ENCODE data around the gene SLCO2B1.

DNA sequence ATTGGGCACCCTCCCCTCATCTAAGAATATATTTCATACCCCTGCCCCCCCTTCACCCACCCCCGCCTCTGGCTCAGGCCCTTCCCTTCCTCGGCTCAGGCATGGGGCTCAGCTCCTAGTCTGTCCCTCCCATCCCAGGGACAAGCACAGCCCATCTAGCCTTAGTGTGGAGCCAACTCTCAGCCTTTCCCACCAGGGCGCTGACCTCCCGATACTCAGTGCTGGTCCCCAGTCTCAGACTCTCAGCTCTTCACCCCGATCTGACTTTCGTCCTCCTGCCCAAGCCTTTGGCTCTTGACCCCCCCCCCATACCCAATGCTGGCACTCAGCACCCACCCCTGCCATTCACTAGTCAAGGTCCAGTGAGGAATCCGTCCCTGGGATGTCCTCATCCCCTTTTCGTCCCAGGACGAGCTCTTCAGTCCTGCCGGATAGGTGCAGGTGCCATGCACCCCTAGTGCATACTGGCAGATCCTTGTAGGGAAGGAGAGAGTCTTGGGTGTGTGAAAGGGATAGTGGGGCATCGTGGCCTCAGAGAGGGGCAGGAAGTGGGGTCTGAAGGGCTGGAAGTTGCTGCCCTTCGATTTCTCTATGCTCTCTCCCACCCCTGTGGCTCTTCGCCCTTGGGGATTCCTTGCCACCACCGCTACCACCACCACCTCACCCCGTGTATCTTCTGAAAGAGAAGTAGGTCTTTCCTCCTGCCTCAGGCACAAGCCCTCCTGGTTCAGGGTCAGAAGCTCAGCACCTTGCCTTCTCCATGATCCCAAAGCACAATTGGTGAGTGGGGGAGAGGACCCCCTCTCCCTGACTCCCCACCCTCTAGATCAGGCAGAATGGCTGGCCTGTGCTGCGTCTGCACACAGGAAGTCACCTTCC is 92.1 kb downstream of the SLCO2B1 start:
- no peak for TF ChIP-seq POLR2A (IDR thresholded peaks at IDR 0.05)
- TF ChIP-seq, protein P1, sequence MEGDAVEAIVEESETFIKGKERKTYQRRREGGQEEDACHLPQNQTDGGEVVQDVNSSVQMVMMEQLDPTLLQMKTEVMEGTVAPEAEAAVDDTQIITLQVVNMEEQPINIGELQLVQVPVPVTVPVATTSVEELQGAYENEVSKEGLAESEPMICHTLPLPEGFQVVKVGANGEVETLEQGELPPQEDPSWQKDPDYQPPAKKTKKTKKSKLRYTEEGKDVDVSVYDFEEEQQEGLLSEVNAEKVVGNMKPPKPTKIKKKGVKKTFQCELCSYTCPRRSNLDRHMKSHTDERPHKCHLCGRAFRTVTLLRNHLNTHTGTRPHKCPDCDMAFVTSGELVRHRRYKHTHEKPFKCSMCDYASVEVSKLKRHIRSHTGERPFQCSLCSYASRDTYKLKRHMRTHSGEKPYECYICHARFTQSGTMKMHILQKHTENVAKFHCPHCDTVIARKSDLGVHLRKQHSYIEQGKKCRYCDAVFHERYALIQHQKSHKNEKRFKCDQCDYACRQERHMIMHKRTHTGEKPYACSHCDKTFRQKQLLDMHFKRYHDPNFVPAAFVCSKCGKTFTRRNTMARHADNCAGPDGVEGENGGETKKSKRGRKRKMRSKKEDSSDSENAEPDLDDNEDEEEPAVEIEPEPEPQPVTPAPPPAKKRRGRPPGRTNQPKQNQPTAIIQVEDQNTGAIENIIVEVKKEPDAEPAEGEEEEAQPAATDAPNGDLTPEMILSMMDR (IDR thresholded peaks at IDR 0.05), result no peak

All from testis (tissue), 2 donors.